Measurements from ENCODE around the gene AP4S1.

AP4S1 gene

GRCh38 chr14:31070431-31070830, 45.0 kb downstream of the AP4S1 start:
- no peaks in the 10 kb centered on the region for H3K4me1 ChIP-seq (ENCODE audit: control insufficient read depth, low read length)
- no peaks in the 10 kb centered on the region for H3K36me3 ChIP-seq (ENCODE audit: control insufficient read depth, low read length)
- no peaks in the 10 kb centered on the region for H3K27me3 ChIP-seq (ENCODE audit: control insufficient read depth, low read length)
- H3F3A ChIP-seq (ENCODE audit: control insufficient read depth, insufficient read depth): no peaks in the 10 kb centered on the region
- no peaks in the 10 kb centered on the region for H4K20me1 ChIP-seq (ENCODE audit: control insufficient read depth, insufficient read depth, low read depth, low read length)
- no peaks in the 10 kb centered on the region for H3K79me2 ChIP-seq (ENCODE audit: control insufficient read depth, low read length)
- H3K9me2 ChIP-seq (replicated peaks; ENCODE audit: control insufficient read depth, low read length): no peaks in the 10 kb centered on the region
- H3K9me3 ChIP-seq (ENCODE audit: control insufficient read depth, insufficient read depth, low read length): no peaks in the 10 kb centered on the region
- H3K4me3 ChIP-seq (ENCODE audit: low read length): no peak overlapping the region
- TF ChIP-seq EZH2phosphoT487 (IDR thresholded peaks at IDR 0.05; ENCODE audit: borderline replicate concordance, low read length): no peak
- TF ChIP-seq CTCF (IDR thresholded peaks at IDR 0.05; ENCODE audit: low read depth, low read length, poor library complexity, severe bottlenecking): no peak
- no peak overlapping the region for H3K4me2 ChIP-seq (ENCODE audit: low read length)
- H3K27ac ChIP-seq (ENCODE audit: low read depth, low read length): no peak overlapping the region

GRCh38 chr14:31071151-31071550, 45.7 kb downstream of the AP4S1 start:
- no peak overlapping the region for H3K4me2 ChIP-seq (ENCODE audit: low read length)
- H3K79me2 ChIP-seq (ENCODE audit: control insufficient read depth, low read length): no peaks in the 10 kb centered on the region
- H3K9me2 ChIP-seq (replicated peaks; ENCODE audit: control insufficient read depth, low read length): no peaks in the 10 kb centered on the region
- H3K4me1 ChIP-seq (ENCODE audit: control insufficient read depth, low read length): no peaks in the 10 kb centered on the region
- H3F3A ChIP-seq (ENCODE audit: control insufficient read depth, insufficient read depth): no peaks in the 10 kb centered on the region
- no peaks in the 10 kb centered on the region for H3K9me3 ChIP-seq (ENCODE audit: control insufficient read depth, insufficient read depth, low read length)
- no peak overlapping the region for H3K4me3 ChIP-seq (ENCODE audit: low read length)
- H4K20me1 ChIP-seq (ENCODE audit: control insufficient read depth, insufficient read depth, low read depth, low read length): no peaks in the 10 kb centered on the region
- no peak overlapping the region for H3K27ac ChIP-seq (ENCODE audit: low read depth, low read length)
- no peaks in the 10 kb centered on the region for H3K36me3 ChIP-seq (ENCODE audit: control insufficient read depth, low read length)
- no peaks in the 10 kb centered on the region for H3K27me3 ChIP-seq (ENCODE audit: control insufficient read depth, low read length)
- no peak for TF ChIP-seq EZH2phosphoT487 (IDR thresholded peaks at IDR 0.05; ENCODE audit: borderline replicate concordance, low read length)
- no peak for TF ChIP-seq CTCF (IDR thresholded peaks at IDR 0.05; ENCODE audit: low read depth, low read length, poor library complexity, severe bottlenecking)

GRCh38 chr14:31075144-31075543, 49.7 kb downstream of the AP4S1 start:
- Histone ChIP-seq H3K79me2 (ENCODE audit: control insufficient read depth, low read length) (no peaks in the 10 kb centered on the region), H3K36me3 (ENCODE audit: control insufficient read depth, low read length) (no peaks in the 10 kb centered on the region), H3K9me3 (ENCODE audit: control insufficient read depth, insufficient read depth, low read length) (no peaks in the 10 kb centered on the region), H3K4me2 (ENCODE audit: low read length) (no peak overlapping the region), H3F3A (ENCODE audit: control insufficient read depth, insufficient read depth) (no peaks in the 10 kb centered on the region), H4K20me1 (ENCODE audit: control insufficient read depth, insufficient read depth, low read depth, low read length) (no peaks in the 10 kb centered on the region), H3K4me1 (ENCODE audit: control insufficient read depth, low read length) (peaks cover 10% of the 10 kb centered on the region), H3K9me2 (replicated peaks; ENCODE audit: control insufficient read depth, low read length) (no peaks in the 10 kb centered on the region), H3K4me3 (ENCODE audit: low read length) (no peak overlapping the region), H3K27me3 (ENCODE audit: control insufficient read depth, low read length) (no peaks in the 10 kb centered on the region), H3K27ac (ENCODE audit: low read depth, low read length) (no peak overlapping the region)
- TF ChIP-seq CTCF (IDR thresholded peaks at IDR 0.05; ENCODE audit: low read depth, low read length, poor library complexity, severe bottlenecking) (no peak), EZH2phosphoT487 (IDR thresholded peaks at IDR 0.05; ENCODE audit: borderline replicate concordance, low read length) (no peak)

GRCh38 chr14:31078766-31079165, 53.3 kb downstream of the AP4S1 start:
- no peaks in the 10 kb centered on the region for H3K27me3 ChIP-seq (ENCODE audit: control insufficient read depth, low read length)
- no peak overlapping the region for H3K4me3 ChIP-seq (ENCODE audit: low read length)
- H3K9me3 ChIP-seq (ENCODE audit: control insufficient read depth, insufficient read depth, low read length): no peaks in the 10 kb centered on the region
- no peaks in the 10 kb centered on the region for H3K79me2 ChIP-seq (ENCODE audit: control insufficient read depth, low read length)
- H3K9me2 ChIP-seq (replicated peaks; ENCODE audit: control insufficient read depth, low read length): no peaks in the 10 kb centered on the region
- H4K20me1 ChIP-seq (ENCODE audit: control insufficient read depth, insufficient read depth, low read depth, low read length): no peaks in the 10 kb centered on the region
- peak overlapping the region; percentile 19; the same call in 1 of the 2 replicates for H3K4me2 ChIP-seq (ENCODE audit: low read length)
- no peak overlapping the region for H3K27ac ChIP-seq (ENCODE audit: low read depth, low read length)
- no peaks in the 10 kb centered on the region for H3K36me3 ChIP-seq (ENCODE audit: control insufficient read depth, low read length)
- TF ChIP-seq CTCF (IDR thresholded peaks at IDR 0.05; ENCODE audit: low read depth, low read length, poor library complexity, severe bottlenecking) (no peak), EZH2phosphoT487 (IDR thresholded peaks at IDR 0.05; ENCODE audit: borderline replicate concordance, low read length) (no peak)
- H3K4me1 ChIP-seq (ENCODE audit: control insufficient read depth, low read length): peaks cover 14% of the 10 kb centered on the region
- no peaks in the 10 kb centered on the region for H3F3A ChIP-seq (ENCODE audit: control insufficient read depth, insufficient read depth)
